GM13977 (cell line): ENCODE results near the gene FAM124A.

Experiments
- DNase-seq: peaks from one replicate; pipeline ENCODE4 v3.0.0; 2012; ENCODE audit warnings: low spot score
- in situ Hi-C: fragments of 300-500 bp; cut with MboI; formaldehyde crosslinking; loops from one replicate; pipeline ENCODE4 v1.12.0; 2022; ENCODE audit warnings: low sequenced_read_pairs, low pct_unique_long_range_greater_than_20kb, mixed read lengths, inconsistent platforms; ENCODE audit not compliant: unreplicated experiment
- TF ChIP-seq, protein P1 (sequence below): IDR thresholded peaks from 2 replicates; pipeline ENCODE4 v1.5.1; 2012; ENCODE audit warnings: mild to moderate bottlenecking, control low read depth; ENCODE audit not compliant: insufficient read depth; ENCODE audit errors: extremely low read depth, missing control alignments

FAM124A gene

DNA sequence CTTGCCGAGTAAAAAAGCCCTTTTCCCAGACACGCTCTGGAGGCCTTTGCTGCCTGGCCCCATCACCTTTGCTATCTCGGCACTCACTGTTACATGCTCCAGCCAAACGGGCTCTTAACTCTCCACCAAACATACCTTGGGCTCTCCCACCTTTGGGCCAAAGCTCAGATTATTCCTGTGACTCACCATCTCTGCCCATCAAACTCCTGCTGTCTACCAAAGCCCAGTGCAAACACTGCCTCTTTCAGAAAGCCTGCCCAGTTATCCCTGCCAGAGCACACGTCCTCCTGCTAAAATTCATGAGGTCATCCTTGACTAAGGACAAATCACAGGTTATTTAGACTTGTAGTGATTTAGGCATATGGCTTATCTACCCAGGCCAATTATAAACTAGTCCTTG is 69.1 kb downstream of the FAM124A start:
- no peak for DNase-seq
- in situ Hi-C loops, result no loop called here

DNA sequence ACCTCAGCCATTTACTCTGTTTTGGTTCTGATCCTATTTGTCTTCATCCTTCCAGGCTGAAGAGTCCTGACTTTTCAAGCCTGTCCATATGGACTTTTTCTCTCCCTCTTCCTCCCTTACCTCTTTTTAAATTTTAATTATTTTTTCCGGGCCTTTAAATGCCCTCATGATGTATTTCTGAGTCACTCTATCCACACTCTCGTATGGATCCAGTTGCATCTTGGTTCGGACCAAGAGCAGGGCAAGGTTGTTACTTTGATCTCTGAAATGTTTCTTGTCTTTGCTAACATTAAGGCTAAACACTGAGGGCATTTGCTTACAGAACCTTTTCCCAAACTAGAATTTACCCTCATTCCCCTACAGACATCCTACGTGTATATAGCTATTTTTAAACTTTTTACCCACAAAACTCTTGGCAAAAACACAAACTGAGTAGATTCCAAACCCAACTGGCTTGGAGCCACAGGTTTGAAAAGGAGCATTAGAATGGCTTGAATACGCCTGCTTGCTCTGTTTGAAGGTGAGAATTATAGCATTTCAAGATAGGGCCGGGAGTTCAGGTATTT is 69.9 kb downstream of the FAM124A start:
- TF ChIP-seq, protein P1, sequence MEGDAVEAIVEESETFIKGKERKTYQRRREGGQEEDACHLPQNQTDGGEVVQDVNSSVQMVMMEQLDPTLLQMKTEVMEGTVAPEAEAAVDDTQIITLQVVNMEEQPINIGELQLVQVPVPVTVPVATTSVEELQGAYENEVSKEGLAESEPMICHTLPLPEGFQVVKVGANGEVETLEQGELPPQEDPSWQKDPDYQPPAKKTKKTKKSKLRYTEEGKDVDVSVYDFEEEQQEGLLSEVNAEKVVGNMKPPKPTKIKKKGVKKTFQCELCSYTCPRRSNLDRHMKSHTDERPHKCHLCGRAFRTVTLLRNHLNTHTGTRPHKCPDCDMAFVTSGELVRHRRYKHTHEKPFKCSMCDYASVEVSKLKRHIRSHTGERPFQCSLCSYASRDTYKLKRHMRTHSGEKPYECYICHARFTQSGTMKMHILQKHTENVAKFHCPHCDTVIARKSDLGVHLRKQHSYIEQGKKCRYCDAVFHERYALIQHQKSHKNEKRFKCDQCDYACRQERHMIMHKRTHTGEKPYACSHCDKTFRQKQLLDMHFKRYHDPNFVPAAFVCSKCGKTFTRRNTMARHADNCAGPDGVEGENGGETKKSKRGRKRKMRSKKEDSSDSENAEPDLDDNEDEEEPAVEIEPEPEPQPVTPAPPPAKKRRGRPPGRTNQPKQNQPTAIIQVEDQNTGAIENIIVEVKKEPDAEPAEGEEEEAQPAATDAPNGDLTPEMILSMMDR, result no peak
- in situ Hi-C loops, result no loop called here
- no peak for DNase-seq

More for the DNA sequence above, 69.1 kb downstream of the FAM124A start:
- TF ChIP-seq, protein P1, result no peak

DNA sequence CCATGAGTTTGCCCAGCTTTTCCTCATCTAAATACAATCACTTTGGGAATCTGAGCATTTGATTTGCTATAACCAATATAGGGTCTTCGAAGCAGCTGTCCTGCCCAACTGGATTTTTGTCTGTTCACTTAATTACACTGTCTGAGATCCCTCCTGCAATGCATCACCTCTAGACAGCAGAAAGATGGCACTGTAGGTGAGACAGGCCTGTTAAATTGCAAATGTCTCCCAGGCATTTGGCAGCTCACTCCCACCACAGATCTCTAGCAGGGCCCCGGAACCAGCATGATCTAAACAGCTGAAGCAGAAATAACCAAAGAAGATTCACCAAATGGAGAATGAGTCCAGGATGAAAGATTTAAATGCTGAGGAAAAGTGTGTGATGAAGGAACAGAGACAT is 75.4 kb downstream of the FAM124A start:
- in situ Hi-C loops, result no loop called here
- no peak for DNase-seq
- TF ChIP-seq, protein P1, result peak; percentile 32

DNA sequence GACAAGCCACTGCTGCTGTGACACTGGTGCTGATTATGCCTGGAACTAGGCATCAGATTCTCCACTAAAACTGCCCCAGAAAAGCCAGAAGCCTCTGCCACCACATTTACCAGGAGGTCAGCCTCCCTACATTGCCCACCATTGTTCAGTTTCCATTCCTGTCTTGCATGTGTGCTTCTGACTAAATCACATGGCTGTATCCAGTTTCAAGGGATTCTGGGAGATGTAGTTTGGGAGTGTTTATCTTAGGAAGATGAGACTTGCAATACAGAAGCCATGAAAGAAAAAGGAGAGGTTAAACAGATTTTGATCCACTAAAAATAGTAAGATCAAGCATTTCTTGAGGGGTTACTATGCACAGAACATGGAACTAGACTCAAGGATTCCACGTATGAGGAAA is 76.6 kb downstream of the FAM124A start:
- TF ChIP-seq, protein P1, result no peak
- in situ Hi-C loops, result no loop called here
- no peak for DNase-seq

DNA sequence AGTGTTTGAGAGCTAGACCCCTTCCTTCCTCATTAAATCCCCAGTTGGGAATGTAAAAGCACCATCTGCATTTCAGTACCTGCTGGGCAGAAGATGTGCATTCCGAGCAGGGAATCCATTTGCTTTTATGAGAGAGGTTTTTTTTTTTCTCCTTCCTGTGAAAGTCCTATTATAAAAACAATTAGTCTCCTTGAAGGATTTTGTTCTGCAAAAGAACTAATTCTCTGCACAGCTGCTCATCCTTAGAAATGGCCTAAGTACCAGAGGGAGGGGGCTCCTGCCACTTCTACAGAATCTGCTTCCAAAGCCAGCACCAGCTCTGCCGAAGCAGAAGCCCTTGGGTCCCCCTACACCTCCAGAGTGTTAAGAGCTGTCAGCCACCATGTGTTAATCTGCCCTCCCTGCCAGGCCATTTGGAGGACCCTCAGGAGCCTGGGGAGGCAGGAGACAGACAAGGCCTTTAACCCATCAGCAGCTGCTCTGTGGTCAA is 80.9 kb downstream of the FAM124A start:
- TF ChIP-seq, protein P1, result no peak
- no peak for DNase-seq
- in situ Hi-C loops, result no loop called here

DNA sequence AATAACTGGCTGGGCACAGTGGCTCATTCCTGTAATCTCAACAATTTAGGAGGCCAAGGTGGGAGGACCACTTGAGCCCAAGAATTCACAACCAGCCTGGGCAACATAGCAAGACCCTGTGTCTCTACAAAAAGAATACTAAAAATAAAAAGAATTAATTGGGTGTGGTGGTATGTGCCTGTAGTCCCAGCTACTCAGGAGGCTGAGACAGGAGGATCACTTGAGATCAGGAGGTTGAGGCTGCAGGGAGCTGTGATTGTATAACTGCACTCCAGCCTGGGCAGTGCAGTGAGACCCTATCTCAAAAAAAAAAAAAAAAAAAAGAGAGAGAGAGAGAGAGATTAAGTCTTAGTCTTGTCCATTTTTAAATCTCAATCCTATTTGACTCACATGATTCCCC is 81.7 kb downstream of the FAM124A start:
- TF ChIP-seq, protein P1, result no peak
- no peak for DNase-seq
- in situ Hi-C loops, result no loop called here
